NCI-H345 treated with DMSO at 0.1 percent for 48 hours (cell line): ENCODE measurements around the gene CSNK1G1.

ENCODE experiments used
- DNase-seq: peaks from one replicate; lab custom pipeline; 2025; ENCODE audit not compliant: unreplicated experiment; lab: John Stamatoyannopoulos, UW

Gene CSNK1G1

DNA sequence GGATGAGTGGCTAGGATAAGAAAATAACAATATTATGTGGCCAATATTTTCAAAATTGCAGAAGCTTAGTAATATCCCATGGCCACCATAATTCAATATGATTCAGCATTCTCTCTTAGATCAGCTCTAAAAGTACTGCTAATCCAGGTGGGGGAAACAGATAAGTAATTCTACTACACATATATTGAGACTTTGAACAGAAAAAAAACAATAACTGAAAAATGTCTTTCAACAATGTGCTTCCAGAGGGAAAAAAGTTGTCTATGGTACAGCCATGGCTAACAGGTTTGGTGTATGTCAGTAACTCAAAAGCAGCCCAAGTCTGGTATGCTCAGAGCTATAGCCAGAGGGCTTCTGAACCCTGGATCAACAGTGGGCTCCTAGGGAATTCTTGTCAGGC lies 150.8 kb downstream of the CSNK1G1 start:
- DNase-seq: no peak

DNA sequence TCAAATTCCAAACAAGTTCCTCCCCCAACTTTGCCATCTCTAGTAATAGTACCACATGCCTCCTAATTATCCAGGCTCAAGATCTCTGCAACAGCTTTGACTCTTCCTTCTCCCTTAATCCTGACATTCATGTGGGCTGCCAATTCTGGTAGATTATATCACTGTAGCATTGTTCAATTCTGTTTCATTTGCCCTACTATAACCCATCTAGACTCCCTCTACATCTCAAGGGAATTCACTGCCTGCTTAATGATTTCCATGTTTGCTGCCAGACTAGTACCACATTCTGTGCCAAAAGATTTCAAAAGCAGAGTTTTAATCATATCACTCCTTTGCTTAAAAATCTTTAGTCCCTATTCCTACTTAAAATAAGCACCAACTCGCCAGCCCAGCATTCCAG lies 158.5 kb downstream of the CSNK1G1 start:
- no peak for DNase-seq

DNA sequence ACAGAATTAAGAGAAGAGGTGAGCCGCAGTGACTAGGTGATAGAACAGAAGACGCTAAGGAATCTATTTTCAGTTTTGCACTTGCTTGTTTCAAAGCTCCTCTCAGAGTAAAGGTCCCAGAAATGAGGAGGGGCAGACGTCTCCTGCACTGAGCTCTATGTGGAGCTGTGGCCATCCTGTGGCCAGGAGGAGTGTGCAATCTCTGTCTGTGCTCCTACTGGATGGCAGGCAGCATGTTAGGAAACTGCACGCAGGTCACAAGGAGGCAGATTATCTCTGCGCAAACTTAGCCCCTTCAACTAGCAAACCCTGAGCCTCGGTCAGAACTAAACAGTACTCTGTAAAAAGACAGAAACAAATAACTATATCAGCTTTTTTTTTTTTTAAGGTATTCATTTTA lies 162.0 kb downstream of the CSNK1G1 start:
- no peak for DNase-seq

DNA sequence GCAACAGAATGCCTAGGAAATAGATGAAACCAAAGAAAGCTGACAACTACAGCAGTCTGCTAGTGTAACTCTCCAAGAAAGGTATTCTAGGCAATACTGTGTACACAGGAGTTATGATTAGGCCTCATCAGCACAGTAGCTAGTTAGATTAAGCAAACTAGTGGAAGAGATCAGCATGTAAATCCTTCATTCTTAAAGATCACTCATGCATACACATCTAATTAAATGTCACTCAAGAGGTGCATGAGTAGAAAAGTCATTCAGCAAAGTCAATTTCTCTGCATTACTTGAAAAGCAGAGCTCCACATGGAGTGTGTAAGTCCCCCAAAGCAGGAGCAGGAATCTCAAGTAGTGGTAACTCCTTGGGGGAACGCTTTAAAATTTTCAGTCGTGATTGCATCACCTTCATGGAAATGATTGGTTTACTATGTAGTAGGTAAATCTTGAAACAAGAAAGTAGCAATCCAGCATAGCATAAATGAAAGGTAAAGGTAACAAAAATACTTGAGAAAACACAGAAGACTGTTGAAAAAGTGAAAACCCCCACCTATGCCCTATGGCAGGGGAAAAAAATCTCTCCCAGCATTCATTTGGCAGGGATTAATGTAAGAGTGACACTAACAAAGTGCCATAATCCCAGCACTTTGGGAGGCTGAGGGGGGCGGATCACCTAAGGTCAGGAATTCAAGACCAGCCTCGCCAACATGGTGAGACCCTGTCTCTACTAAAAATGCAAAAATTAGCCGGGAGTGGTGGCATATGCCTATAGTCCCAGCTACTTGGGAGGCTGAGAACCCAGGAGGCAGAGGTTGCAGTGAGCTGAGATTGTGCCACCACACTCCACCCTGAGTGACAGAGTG lies 163.8 kb downstream of the CSNK1G1 start:
- DNase-seq: no peak

DNA sequence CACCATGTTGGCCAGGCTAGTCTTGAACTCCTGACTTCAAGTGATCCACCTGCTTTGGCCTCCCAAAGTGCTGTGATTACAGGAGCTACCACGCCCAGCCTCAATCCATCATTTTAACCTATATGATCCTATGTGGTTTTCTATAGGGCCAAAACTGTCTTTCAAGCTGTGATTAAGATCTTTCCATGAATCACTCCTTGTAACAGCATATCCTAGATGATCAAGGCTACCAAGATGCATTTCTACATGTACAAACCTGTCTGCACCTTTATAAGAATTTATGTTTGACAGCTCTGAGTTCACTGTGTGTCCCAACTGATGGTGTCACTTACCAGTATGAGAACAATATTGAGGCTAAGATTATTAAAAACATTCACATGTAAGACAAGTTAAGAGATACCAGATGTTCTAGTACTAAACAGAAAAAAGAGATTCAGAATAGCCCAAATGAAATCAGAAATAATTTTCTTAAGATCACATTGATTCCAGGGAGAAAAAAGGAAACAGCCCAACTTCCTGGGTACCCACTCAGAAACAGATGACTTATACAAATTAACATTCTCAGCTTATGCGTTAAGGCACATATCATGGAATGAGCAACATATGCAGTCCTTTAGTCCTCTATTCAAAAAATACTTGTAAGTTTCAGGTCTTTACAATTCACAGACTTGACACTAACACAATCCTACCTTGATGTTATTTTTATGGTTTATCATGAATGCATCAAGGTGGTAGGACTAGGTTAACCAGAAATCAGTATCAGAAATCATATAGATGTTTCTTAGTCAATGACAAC lies 168.4 kb downstream of the CSNK1G1 start:
- DNase-seq: no peak

DNA sequence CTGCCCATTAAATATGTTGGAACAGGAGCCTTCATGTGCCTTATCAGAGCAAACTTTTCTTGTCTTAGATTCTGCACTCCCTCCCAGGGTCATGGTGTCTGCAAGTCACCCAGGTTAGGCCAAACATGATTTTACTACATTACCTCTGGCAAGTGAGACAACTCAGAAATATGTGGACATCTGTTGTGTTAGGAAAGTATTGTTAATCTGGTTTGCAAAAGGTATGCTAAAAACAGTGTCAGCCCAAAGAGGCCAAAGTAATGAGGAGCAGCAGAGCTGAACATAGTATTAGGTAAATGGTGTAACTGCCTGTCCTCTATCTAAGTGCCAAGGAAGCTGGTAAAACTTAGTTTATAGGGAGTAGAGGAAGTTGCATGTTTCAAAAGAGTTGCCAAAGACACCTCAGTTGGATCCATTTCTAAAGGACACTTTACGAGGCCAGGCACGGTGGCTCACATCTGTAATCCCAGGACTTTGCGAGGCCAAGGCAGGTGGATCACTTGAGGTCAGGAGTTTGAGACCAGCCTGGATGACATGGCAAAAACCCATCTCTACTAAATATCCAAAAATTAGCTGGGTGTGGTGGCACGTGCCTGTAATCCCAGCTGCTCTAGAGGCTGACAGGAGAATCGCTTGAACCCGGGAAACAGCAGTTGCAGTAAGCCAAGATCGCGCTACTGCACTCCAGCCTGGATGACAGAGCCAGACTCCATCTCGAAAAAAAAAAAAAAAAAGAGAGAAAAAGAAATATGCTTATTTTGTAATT lies 170.6 kb downstream of the CSNK1G1 start:
- DNase-seq: no peak

DNA sequence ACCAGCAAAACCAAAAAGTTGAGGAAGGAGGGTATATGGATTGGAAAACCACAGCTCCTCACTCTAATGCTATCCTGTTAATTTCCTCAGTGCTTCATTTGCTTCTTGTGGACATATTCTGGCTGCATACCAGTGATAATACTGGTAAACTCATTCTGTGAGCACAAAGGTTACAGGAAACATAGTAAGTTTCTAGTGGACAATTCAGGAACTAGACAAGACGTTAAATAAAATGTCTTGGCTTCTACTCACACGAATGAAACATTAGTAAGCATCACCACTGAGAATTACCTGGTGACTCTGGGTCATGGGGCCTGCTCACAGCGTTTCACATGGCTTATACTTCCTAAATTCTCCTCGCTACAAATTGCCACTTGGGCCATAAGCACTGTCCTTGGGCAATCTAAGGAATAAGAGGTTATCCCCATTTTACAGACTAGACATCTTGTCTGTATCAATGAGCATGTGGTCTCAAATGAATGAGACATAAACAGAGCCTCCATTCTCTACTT lies 173.1 kb downstream of the CSNK1G1 start:
- no peak for DNase-seq

DNA sequence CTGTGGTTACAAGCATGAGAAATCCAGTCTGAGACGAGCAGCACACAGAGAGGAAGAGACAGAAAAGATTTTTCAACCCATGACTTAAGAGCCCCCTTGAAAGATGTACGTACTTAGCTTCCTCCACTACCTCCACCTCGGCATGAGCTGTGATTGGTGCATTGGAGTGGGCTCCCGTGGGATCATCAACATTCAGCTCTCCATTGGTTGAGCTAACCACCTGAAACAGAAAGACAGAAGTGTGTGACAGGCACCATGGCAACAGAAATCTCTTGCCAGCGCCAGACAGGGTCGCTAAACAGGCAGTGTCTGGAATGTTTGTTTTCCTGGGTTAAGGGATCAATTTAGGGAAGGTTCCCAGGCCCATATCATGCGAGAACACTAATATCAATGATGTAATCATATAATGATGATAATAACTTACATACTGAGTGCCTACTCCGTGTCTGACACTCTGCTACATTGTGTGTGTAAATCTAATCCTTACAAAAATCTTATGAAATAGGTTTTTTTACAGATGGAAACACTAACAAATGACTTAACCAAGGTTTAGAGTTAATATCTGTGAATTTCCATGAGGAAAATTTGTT lies 175.6 kb downstream of the CSNK1G1 start:
- DNase-seq: no peak

DNA sequence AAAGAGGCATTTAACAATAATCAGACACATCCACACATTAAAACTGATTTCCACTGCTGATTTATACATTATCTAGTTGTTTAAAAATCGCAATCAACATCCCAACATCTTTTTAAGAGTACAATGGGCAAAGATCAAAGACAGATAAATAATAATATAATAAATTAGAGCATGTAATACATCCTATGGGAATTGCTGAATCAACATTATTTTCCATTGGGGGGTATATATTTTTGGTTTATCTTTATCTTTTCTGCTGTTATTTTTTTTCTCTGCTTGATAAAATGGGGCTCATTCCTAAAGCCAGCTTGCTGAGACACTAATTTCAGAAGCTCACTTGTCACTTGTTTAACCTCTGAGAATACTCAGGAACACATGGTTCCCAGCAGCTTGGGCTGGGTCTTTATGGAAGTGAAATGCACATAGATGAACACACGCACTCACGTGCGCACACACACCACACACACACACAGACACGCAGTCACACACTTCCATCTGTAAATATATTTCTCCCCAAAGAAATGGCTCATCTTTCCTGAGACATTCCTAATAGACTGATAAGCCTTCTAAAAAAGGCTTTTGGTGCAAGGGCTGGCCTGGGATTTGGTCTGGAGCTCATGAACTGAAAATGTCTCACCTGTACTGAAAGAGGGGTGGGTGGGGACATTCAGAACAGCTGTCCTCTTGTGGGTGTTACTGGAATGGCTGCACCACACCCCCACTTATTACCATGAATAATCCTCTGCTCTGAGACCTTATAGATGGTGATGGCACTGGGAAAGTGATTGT lies 189.7 kb downstream of the CSNK1G1 start:
- no peak for DNase-seq

DNA sequence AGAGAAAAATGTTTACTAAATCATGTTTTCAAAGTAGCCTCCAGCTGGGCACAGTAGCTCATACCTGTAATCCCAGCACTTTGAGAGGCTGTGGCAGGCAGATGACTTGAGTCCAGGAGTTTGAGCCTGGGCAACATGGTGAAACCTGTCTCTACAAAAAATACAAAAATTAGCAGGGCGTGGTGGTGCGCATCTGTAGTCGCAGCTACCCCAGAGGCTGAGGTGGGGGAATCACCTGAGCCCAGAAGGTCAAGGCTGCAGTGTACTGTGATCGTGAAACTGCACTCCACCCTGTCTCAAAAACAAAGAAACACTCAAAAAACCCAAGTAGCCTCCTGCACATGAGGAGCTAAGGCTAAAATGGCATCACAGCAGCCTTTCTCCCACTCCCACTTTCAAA lies 191.5 kb downstream of the CSNK1G1 start:
- no peak for DNase-seq

DNA sequence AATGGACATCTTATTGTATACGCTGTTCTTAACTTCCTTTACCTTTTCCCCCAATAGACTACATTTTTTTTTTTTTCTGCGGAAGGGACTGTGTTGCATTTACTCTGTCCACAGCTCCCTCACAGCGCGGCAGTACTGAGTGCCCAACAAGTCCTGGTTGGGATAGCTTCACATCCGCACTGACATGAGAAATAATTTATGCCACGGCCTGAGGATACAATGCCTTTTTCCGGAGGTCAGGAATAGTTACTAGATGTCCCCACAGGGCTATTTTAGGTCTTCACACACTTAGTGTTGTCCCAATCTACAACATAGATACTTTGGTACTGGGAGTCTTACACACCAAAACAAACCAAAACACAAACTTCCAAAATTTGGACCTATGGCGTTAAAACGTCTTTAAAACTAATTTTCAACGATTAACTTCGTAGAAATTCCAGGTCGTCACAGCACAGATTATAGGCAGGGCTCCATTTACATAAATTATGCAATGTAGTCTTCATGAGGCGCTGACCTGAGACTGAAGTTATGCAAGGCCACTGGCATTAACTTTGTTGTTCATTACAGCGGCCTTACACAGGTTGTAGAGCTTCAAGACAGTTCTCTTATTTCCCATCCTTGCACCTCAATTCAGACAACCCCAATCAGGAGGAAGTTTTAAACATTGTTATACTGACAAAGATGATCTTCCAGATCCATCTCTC lies 192.2 kb downstream of the CSNK1G1 start:
- no peak for DNase-seq

DNA sequence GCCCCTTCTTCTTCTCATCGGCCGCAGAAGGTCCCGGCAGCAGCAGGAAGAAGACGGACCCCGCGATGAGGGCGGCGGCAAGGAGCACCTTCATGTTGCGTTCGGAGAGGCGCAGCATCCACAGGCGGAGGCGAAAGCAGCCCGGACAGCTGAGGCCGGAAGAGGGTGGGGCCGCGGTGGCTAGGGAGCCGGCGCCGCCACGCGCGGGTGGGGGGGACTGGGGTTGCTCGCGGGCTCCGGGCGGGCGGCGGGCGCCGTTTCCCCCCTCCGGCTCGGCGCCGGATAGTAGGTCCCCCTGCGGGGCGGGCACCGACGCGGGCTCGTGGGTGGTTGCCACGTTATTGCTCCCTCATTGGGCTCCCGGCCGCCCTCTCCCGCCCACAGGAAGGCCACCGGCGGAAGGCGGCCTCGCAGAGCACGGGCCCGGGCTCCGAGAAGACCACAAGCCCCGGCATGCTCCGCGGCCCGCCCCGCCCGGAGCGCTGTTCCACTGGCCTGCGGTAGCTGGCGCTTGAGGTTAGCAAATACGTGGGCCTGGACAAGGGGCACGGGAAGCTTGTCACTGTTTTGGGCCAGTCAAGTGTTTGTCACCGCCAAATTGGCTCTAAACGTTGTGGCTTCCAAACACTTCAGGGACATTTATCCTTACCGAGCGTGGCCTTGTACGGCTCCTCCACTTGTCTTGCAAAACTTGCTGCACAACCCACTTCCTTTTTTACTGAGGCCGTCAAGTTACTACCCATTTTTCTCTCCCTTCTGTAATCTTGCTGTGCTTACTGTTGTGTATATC lies 192.9 kb downstream of the CSNK1G1 start, which contains the start of gene PPIB:
Gene PPIB (minus strand): TSS at position 154 of the 790 bp plus-strand sequence. CDS start 36 bp downstream, at position 118.
- peak; percentile 76 for DNase-seq

DNA sequence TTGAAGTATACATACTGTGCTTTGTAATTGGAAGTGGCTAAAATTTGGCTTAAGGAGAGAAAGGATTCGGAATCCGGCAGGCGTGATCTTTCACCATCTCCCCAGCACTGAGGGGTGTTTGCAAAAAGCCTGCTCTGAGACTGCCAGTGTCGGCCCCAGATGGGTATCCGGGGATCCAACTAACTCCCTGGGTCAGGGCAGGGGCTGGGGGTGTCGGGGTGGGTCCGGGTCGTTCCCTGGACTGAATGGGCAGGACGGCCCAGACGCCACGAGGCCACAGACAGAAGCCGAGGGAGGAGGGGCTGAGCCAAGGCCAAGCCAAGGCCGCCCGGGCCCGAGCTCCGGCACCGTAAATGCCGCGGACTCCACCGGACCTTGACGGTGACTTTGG lies 193.5 kb downstream of the CSNK1G1 start:
- no peak for DNase-seq

DNA sequence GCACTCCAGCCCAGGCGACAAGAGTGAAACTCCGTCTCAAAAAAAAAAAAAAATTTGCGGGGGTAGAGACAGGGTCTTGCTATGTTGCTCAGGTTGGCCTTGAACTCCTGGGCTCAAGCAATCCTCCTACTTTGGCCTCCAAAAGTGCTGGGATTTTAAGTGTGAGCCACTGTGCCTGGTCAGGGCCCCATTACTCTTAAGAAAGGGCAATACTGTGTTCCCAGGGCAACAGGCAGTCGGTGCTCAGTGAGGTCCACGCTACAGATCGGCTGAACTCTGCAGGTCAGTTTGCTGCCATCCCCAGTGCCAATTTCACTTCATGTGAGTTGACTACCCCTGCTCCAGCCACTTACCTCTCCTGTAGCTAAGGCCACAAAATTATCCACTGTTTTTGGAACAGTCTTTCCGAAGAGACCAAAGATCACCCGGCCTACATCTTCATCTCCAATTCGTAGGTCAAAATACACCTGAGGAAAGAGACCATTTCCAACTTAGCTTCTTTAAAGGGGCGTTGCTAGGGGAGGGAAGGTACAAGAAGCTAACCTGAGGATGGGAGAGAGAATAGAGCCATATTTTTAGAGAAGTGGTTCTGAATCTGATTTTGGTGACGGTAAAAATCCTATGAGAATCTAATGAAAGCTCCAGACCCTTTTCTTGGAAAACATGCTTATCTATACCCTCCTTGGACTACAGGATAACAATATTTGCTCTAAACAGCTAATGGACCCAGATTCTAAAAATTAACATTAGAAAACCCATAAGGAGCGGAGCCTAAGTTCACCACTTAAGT lies 194.1 kb downstream of the CSNK1G1 start:
- DNase-seq: no peak

DNA sequence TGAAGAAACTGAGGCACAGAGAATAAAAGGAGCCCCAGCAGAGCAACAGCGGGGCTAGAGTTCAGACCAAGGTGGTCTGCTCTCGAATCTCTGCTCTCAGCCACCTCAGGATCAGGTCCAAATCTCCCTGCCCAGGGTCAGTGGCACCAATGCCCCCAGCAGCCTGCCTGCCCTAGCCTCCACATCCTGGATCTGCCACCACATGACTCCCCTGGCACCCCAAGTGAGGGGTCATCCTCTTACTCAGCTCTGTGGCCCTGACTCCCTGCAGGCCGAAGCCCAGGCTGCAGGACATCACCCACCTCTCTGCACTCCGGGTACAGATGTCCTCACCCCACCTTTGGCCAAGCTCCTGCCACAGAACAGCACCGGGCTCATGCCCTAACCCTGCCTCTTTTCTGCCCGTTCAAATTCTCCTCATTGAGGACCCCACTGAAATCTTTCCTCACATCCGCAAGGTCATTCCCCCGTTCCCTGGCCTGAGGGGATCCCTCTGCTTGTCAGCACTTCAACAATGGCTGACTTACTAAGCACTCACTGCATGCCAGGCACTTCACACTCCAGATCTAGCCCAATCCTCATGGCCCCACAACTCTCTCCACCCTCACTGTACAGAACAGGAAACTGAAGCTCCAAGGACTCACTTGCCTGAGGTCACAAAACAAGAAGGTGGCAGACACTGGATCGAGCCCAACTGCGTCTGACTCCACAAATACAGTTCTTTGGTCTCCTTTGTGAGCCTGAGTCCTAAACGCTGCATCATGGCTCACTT lies 197.4 kb downstream of the CSNK1G1 start:
- no peak for DNase-seq

DNA sequence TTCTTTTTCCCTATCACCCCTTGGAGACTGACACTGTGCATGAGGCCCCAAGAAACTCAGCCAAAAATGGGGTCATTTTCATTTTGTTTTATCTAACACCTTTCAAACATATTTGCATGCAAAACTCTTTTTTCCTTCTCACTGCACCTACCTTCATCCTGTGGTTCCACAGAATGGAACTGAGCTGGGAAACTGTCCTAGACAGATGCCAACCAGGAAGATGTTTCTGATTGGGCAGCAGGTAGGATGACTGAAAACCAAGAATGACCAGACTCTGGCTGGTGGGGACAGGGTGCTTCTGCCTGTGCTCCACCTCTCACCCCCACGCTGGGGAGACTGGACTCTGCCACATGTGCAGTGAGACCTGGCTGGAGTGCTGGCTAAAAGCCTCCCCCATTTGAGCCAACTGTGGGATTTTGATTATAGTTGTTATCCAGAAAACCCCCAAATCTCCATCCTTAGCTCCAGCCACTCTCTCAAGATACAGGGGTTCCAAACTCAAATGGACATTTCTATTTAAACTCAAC lies 198.3 kb downstream of the CSNK1G1 start:
- no peak for DNase-seq
